ENCODE measurements around the gene MICAL3.

Gene MICAL3

GRCh38 chr22:17891481-17892167, 132.7 kb downstream of the MICAL3 start:
- H3K27me3 ChIP-seq (replicated peaks): no peaks in the 10 kb centered on the region
- H3K27ac ChIP-seq: no peak overlapping the region
- in situ Hi-C loops (cut with HindIII; ENCODE audit: low pct_ligation_motif_present, low sequenced_read_pairs): no loop called here
- DNase-seq: no peak
- no peak overlapping the region for H3K4me3 ChIP-seq (ENCODE audit: low read depth, low read length)
- peaks cover 3% of the 10 kb centered on the region for H3K36me3 ChIP-seq (replicated peaks)
- TF ChIP-seq CTCF (IDR thresholded peaks at IDR 0.05; ENCODE audit: low read depth, low read length, missing control alignments): peak; percentile 62

GRCh38 chr22:17890892-17891291, 133.5 kb downstream of the MICAL3 start:
- Histone ChIP-seq H3K27me3 (replicated peaks) (no peaks in the 10 kb centered on the region), H3K27ac (no peak overlapping the region), H3K36me3 (replicated peaks) (peaks cover 1% of the 10 kb centered on the region), H3K4me3 (ENCODE audit: low read depth, low read length) (no peak overlapping the region)
- TF ChIP-seq CTCF (IDR thresholded peaks at IDR 0.05; ENCODE audit: low read depth, low read length, missing control alignments): no peak
- in situ Hi-C loops (cut with HindIII; ENCODE audit: low pct_ligation_motif_present, low sequenced_read_pairs): no loop called here
- no peak for DNase-seq

- in situ Hi-C loops (cut with HindIII; ENCODE audit: low pct_ligation_motif_present, low sequenced_read_pairs): no loop called here
- no peaks in the 10 kb centered on the region for H3K27me3 ChIP-seq (replicated peaks)
- H3K36me3 ChIP-seq (replicated peaks): peaks cover 7% of the 10 kb centered on the region
- DNase-seq: no peak
- no peak for TF ChIP-seq CTCF (IDR thresholded peaks at IDR 0.05; ENCODE audit: low read depth, low read length, missing control alignments)
- H3K4me3 ChIP-seq (ENCODE audit: low read depth, low read length): no peak overlapping the region
- H3K27ac ChIP-seq: no peak overlapping the region
These were observed 134.1 kb downstream of the MICAL3 start for GRCh38 chr22:17890245-17890671.

- Histone ChIP-seq H3K4me3 (ENCODE audit: low read depth, low read length) (no peak overlapping the region), H3K27me3 (replicated peaks) (no peaks in the 10 kb centered on the region), H3K36me3 (replicated peaks) (peaks cover 7% of the 10 kb centered on the region), H3K27ac (no peak overlapping the region)
- in situ Hi-C loops (cut with HindIII; ENCODE audit: low pct_ligation_motif_present, low sequenced_read_pairs): no loop called here
- TF ChIP-seq CTCF (IDR thresholded peaks at IDR 0.05; ENCODE audit: low read depth, low read length, missing control alignments): peak; percentile 78
- DNase-seq: peak; percentile 16
These were observed 135.5 kb downstream of the MICAL3 start for GRCh38 chr22:17888855-17889254.

GRCh38 chr22:17888439-17888838, 135.9 kb downstream of the MICAL3 start:
- in situ Hi-C loops (cut with HindIII; ENCODE audit: low pct_ligation_motif_present, low sequenced_read_pairs): no loop called here
- H3K36me3 ChIP-seq (replicated peaks): peaks cover 7% of the 10 kb centered on the region
- no peak for TF ChIP-seq CTCF (IDR thresholded peaks at IDR 0.05; ENCODE audit: low read depth, low read length, missing control alignments)

GRCh38 chr22:17884893-17885292, 139.5 kb downstream of the MICAL3 start:
- no peak overlapping the region for H3K27ac ChIP-seq
- DNase-seq: no peak
- peaks cover 7% of the 10 kb centered on the region for H3K36me3 ChIP-seq (replicated peaks)
- in situ Hi-C loops (cut with HindIII; ENCODE audit: low pct_ligation_motif_present, low sequenced_read_pairs): no loop called here
- H3K4me3 ChIP-seq (ENCODE audit: low read depth, low read length): no peak overlapping the region
- no peaks in the 10 kb centered on the region for H3K27me3 ChIP-seq (replicated peaks)
- TF ChIP-seq CTCF (IDR thresholded peaks at IDR 0.05; ENCODE audit: low read depth, low read length, missing control alignments): no peak

More at GRCh38 chr22:17888439-17888838, 135.9 kb downstream of the MICAL3 start:
- no peak for DNase-seq
- Histone ChIP-seq H3K4me3 (ENCODE audit: low read depth, low read length) (no peak overlapping the region), H3K27ac (no peak overlapping the region), H3K27me3 (replicated peaks) (no peaks in the 10 kb centered on the region)
